Renal pelvis (tissue), 4 donors: ENCODE measurements around the gene ZBTB44. TPM values are rescaled to one million over a fixed set of nuclear protein-coding genes. Genes with fewer than 3 reads are reported as not detected.
A peak's percentile ranks its signal among the peaks of the same experiment; 100 is the strongest.

ENCODE experiments used
- DNase-seq: peaks from one replicate; pipeline ENCODE4 v3.0.0-alpha.2; 2013
- polyA plus RNA-seq, 3 donors: library from polyadenylated mRNA; unstranded; fragments of 120-200 nt; gene quantifications; one replicate each; pipeline ENCODE4 v1.2.1, GENCODE V29; 2013; ENCODE audit not compliant: insufficient read length in 3 of 3

ZBTB44 gene
- polyA plus RNA-seq, 3 donors, result 49.3 to 70.3 (median 60.7) TPM

- no peak for DNase-seq
Measured at GRCh38 chr11:130216221-130216550, 98.5 kb downstream of the ZBTB44 start.

- DNase-seq, result no peak
Measured at GRCh38 chr11:130215531-130216220, 99.0 kb downstream of the ZBTB44 start.

GRCh38 chr11:130214861-130215530 is 99.7 kb downstream of the ZBTB44 start:
- DNase-seq, result no peak

- no peak for DNase-seq
Measured at GRCh38 chr11:130213979-130214281, 100.8 kb downstream of the ZBTB44 start.

GRCh38 chr11:130213143-130213978 is 101.4 kb downstream of the ZBTB44 start:
- DNase-seq, result peak; percentile 43

GRCh38 chr11:130212431-130212961 is 102.2 kb downstream of the ZBTB44 start:
- no peak for DNase-seq

GRCh38 chr11:130211781-130212401 is 102.8 kb downstream of the ZBTB44 start:
- DNase-seq, result no peak

- no peak for DNase-seq
Measured at GRCh38 chr11:130211144-130211543, 103.6 kb downstream of the ZBTB44 start.

GRCh38 chr11:130209954-130210854 is 104.5 kb downstream of the ZBTB44 start:
- no peak for DNase-seq

- DNase-seq, result peak; percentile 39
Measured at GRCh38 chr11:130209128-130209932, 105.4 kb downstream of the ZBTB44 start.

- no peak for DNase-seq
Measured at GRCh38 chr11:130208241-130209127, 106.2 kb downstream of the ZBTB44 start.

- no peak for DNase-seq
Measured at GRCh38 chr11:130206141-130206540, 108.6 kb downstream of the ZBTB44 start.

- no peak for DNase-seq
Measured at GRCh38 chr11:130204703-130205095, 110.0 kb downstream of the ZBTB44 start.

- no peak for DNase-seq
Measured at GRCh38 chr11:130203766-130204702, 110.7 kb downstream of the ZBTB44 start.

GRCh38 chr11:130202818-130203689 is 111.7 kb downstream of the ZBTB44 start:
- DNase-seq, result no peak

- DNase-seq, result no peak
Measured at GRCh38 chr11:130202009-130202817, 112.5 kb downstream of the ZBTB44 start.
